ENCODE data around the gene ZBTB25. TPM values are rescaled to one million over a fixed set of nuclear protein-coding genes. Genes with fewer than 3 reads are reported as not detected.

Gene ZBTB25
- total RNA-seq, 1 donor from 2014 or later, result 11.8 TPM

GRCh38 chr14:64438181-64438841, 65.3 kb downstream of the ZBTB25 start:
- H3K9me3 Mint-ChIP-seq (ENCODE audit: low read depth), result no peaks in the 10 kb centered on the region
- no peak for DNase-seq (ENCODE audit: low spot score, unreplicated experiment)
- TF ChIP-seq, protein P1, sequence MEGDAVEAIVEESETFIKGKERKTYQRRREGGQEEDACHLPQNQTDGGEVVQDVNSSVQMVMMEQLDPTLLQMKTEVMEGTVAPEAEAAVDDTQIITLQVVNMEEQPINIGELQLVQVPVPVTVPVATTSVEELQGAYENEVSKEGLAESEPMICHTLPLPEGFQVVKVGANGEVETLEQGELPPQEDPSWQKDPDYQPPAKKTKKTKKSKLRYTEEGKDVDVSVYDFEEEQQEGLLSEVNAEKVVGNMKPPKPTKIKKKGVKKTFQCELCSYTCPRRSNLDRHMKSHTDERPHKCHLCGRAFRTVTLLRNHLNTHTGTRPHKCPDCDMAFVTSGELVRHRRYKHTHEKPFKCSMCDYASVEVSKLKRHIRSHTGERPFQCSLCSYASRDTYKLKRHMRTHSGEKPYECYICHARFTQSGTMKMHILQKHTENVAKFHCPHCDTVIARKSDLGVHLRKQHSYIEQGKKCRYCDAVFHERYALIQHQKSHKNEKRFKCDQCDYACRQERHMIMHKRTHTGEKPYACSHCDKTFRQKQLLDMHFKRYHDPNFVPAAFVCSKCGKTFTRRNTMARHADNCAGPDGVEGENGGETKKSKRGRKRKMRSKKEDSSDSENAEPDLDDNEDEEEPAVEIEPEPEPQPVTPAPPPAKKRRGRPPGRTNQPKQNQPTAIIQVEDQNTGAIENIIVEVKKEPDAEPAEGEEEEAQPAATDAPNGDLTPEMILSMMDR (IDR thresholded peaks at IDR 0.05; ENCODE audit: unreplicated experiment), result no peak
- peaks cover 20% of the 10 kb centered on the region for H3K36me3 Mint-ChIP-seq (ENCODE audit: insufficient read depth)
- H3K27me3 Mint-ChIP-seq, result no peaks in the 10 kb centered on the region
- H3K4me3 Mint-ChIP-seq (ENCODE audit: low read depth), result no peak overlapping the region
- peak overlapping the region; percentile 98 for H3K27ac Mint-ChIP-seq
- H3K4me1 Mint-ChIP-seq (ENCODE audit: low read depth), result peaks cover 15% of the 10 kb centered on the region

DNA sequence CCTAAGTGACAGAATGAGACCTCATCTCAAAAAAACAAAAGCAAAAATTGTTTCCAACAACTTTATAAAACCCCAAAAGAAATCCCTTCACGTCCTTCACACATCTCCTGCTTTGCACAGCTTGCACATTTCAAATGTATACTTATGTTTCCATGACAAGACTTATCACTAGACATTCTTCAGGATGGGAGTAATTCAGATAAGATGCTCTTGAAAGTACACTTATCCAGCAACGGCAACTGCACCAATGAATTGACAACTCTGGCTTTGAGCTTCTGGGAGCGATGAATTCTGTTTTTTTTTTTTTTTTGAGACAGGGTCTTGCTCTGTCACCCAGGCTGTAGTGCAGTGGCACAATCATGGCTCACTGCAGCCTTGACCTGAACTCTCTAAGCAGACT, 69.1 kb downstream of the ZBTB25 start:
- peaks cover 19% of the 10 kb centered on the region for H3K36me3 Mint-ChIP-seq (ENCODE audit: insufficient read depth)
- no peak overlapping the region for H3K27ac Mint-ChIP-seq
- no peak for DNase-seq (ENCODE audit: low spot score, unreplicated experiment)
- no peaks in the 10 kb centered on the region for H3K27me3 Mint-ChIP-seq
- no peak overlapping the region for H3K4me3 Mint-ChIP-seq (ENCODE audit: low read depth)
- peaks cover 15% of the 10 kb centered on the region for H3K4me1 Mint-ChIP-seq (ENCODE audit: low read depth)
- H3K9me3 Mint-ChIP-seq (ENCODE audit: low read depth), result no peaks in the 10 kb centered on the region
- TF ChIP-seq, protein P1 (IDR thresholded peaks at IDR 0.05; ENCODE audit: unreplicated experiment), result no peak

DNA sequence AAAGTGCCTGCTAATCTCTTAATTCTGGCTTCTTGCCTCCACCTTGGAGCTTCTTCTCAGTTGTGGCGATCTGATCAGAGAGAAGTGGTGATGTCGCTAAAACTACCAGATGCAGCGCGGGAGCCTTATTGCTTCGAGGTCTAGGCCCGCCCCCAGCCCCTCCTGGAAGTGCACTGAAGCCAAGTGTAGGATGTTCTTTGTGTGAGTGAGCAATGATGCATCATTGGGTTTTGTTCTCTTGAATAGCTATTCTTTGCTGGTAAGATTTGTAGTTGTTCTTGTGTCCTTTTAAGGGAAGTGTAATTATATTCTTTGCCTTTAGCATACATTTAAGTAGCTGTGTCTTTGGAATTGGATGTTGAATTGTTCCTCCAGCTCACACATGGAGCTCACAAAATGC, 79.7 kb downstream of the ZBTB25 start:
- Mint-ChIP-seq H3K27ac (no peak overlapping the region), H3K4me1 (ENCODE audit: low read depth) (no peaks in the 10 kb centered on the region), H3K4me3 (ENCODE audit: low read depth) (no peak overlapping the region), H3K36me3 (ENCODE audit: insufficient read depth) (peaks cover 28% of the 10 kb centered on the region), H3K27me3 (no peaks in the 10 kb centered on the region), H3K9me3 (ENCODE audit: low read depth) (no peaks in the 10 kb centered on the region)
- no peak for DNase-seq (ENCODE audit: low spot score, unreplicated experiment)
- TF ChIP-seq, protein P1 (IDR thresholded peaks at IDR 0.05; ENCODE audit: unreplicated experiment), result no peak

GRCh38 chr14:64422756-64423155, 80.9 kb downstream of the ZBTB25 start:
- Mint-ChIP-seq H3K4me1 (ENCODE audit: low read depth) (no peaks in the 10 kb centered on the region), H3K36me3 (ENCODE audit: insufficient read depth) (peaks cover 28% of the 10 kb centered on the region), H3K27me3 (no peaks in the 10 kb centered on the region), H3K4me3 (ENCODE audit: low read depth) (no peak overlapping the region), H3K27ac (no peak overlapping the region), H3K9me3 (ENCODE audit: low read depth) (no peaks in the 10 kb centered on the region)
- TF ChIP-seq, protein P1 (IDR thresholded peaks at IDR 0.05; ENCODE audit: unreplicated experiment), result no peak
- no peak for DNase-seq (ENCODE audit: low spot score, unreplicated experiment)

DNA sequence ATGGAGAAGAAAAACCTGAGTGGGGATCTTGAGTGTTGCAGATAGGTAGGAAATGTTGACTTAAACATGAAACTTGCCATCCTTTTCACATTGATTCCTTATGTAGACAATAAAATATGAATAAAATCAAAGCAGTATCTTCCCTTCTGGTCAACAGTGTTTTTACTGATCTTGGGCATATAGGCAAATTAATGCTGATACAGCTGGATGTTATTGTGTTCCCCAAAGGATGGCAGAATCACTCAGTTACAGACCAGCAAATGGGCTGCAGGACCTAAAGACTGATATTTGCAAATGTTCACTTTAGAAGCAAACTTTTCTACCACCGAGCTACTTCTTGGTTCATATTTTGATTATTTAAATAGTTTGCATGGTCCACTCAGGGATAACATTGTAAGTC, 81.6 kb downstream of the ZBTB25 start:
- no peak overlapping the region for H3K27ac Mint-ChIP-seq
- H3K4me3 Mint-ChIP-seq (ENCODE audit: low read depth), result no peak overlapping the region
- no peaks in the 10 kb centered on the region for H3K9me3 Mint-ChIP-seq (ENCODE audit: low read depth)
- H3K4me1 Mint-ChIP-seq (ENCODE audit: low read depth), result no peaks in the 10 kb centered on the region
- no peak for DNase-seq (ENCODE audit: low spot score, unreplicated experiment)
- no peaks in the 10 kb centered on the region for H3K27me3 Mint-ChIP-seq
- TF ChIP-seq, protein P1 (IDR thresholded peaks at IDR 0.05; ENCODE audit: unreplicated experiment), result no peak
- H3K36me3 Mint-ChIP-seq (ENCODE audit: insufficient read depth), result peaks cover 31% of the 10 kb centered on the region

Measured in progenitor cell of endocrine pancreas (in vitro differentiated cells).